ENCODE results near the gene SLC39A8.

The SLC39A8 gene

GRCh38 chr4:102341201-102341600 is 4.1 kb downstream of the SLC39A8 start:
- DNase-seq (ENCODE audit: low read depth in 2 of 2): no peak

- DNase-seq (ENCODE audit: low read depth in 2 of 2): no peak
These were observed 6.3 kb downstream of the SLC39A8 start for GRCh38 chr4:102339018-102339417.

- no peak for DNase-seq (ENCODE audit: low read depth in 2 of 2)
These were observed 6.9 kb downstream of the SLC39A8 start for GRCh38 chr4:102338405-102338804.

- DNase-seq (ENCODE audit: low read depth in 2 of 2): no peak
These were observed 9.7 kb downstream of the SLC39A8 start for GRCh38 chr4:102335616-102336015.

GRCh38 chr4:102334624-102335023 is 10.7 kb downstream of the SLC39A8 start:
- DNase-seq (ENCODE audit: low read depth in 2 of 2): no peak

GRCh38 chr4:102333787-102334186 is 11.5 kb downstream of the SLC39A8 start:
- DNase-seq (ENCODE audit: low read depth in 2 of 2): no peak

- DNase-seq (ENCODE audit: low read depth in 2 of 2): no peak
These were observed 17.2 kb downstream of the SLC39A8 start for GRCh38 chr4:102328045-102328444.

- no peak for DNase-seq (ENCODE audit: low read depth in 2 of 2)
These were observed 18.3 kb downstream of the SLC39A8 start for GRCh38 chr4:102326951-102327350.

GRCh38 chr4:102324730-102325129 is 20.6 kb downstream of the SLC39A8 start:
- no peak for DNase-seq (ENCODE audit: low read depth in 2 of 2)

- no peak for DNase-seq (ENCODE audit: low read depth in 2 of 2)
These were observed 22.5 kb downstream of the SLC39A8 start for GRCh38 chr4:102322736-102323135.

- no peak for DNase-seq (ENCODE audit: low read depth in 2 of 2)
These were observed 23.9 kb downstream of the SLC39A8 start for GRCh38 chr4:102321260-102321995.

- DNase-seq (ENCODE audit: low read depth in 2 of 2): no peak
These were observed 25.7 kb downstream of the SLC39A8 start for GRCh38 chr4:102319594-102319993.

GRCh38 chr4:102318526-102318925 is 26.8 kb downstream of the SLC39A8 start:
- DNase-seq (ENCODE audit: low read depth in 2 of 2): no peak

- no peak for DNase-seq (ENCODE audit: low read depth in 2 of 2)
These were observed 27.2 kb downstream of the SLC39A8 start for GRCh38 chr4:102318105-102318504.

- DNase-seq (ENCODE audit: low read depth in 2 of 2): no peak
These were observed 27.8 kb downstream of the SLC39A8 start for GRCh38 chr4:102317459-102317858.

- DNase-seq (ENCODE audit: low read depth in 2 of 2): no peak
These were observed 28.7 kb downstream of the SLC39A8 start for GRCh38 chr4:102316585-102316984.

GRCh38 chr4:102315532-102315931 is 29.8 kb downstream of the SLC39A8 start:
- DNase-seq (ENCODE audit: low read depth in 2 of 2): no peak

GRCh38 chr4:102312417-102312816 is 32.9 kb downstream of the SLC39A8 start:
- DNase-seq (ENCODE audit: low read depth in 2 of 2): no peak

- no peak for DNase-seq (ENCODE audit: low read depth in 2 of 2)
These were observed 33.4 kb downstream of the SLC39A8 start for GRCh38 chr4:102311912-102312311.

GRCh38 chr4:102311407-102311806 is 33.9 kb downstream of the SLC39A8 start:
- DNase-seq (ENCODE audit: low read depth in 2 of 2): no peak

- no peak for DNase-seq (ENCODE audit: low read depth in 2 of 2)
These were observed 37.1 kb downstream of the SLC39A8 start for GRCh38 chr4:102308032-102308799.

- DNase-seq (ENCODE audit: low read depth in 2 of 2): no peak
These were observed 39.6 kb downstream of the SLC39A8 start for GRCh38 chr4:102305666-102306065.

- DNase-seq (ENCODE audit: low read depth in 2 of 2): no peak
These were observed 42.5 kb downstream of the SLC39A8 start for GRCh38 chr4:102302762-102303161.
